ENCODE measurements around the gene ESYT3. TPM values are rescaled to one million over a fixed set of nuclear protein-coding genes. Genes with fewer than 3 reads are reported as not detected.

The ESYT3 gene
- total and polyA plus RNA-seq, 2 donors (not counting 1 experiment from before 2014, with no cell fraction given): 0.17 TPM; not detected in 1

DNA sequence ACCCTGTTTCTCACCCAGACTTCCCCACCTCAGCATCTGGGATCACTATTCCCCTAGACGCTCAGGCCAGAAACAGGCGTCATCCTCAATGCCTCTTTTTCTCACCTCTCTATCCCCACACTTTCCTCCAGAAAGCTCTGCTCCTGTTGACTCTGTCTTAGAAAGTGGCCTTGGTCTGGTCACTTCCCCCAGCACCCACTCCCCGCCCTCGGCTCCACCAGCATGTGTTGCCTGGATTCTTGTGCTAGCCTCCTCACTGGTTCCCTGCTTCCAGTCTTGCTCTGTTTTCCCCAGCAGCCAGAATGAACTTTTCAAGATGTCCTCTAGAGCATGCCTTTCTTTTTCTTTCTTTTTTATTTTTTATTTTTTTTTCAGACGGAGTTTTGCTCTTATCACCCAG, 39.7 kb upstream of the ESYT3 start:
- no peak overlapping the region for H3K9ac ChIP-seq (ENCODE audit: insufficient read depth, low read length)
- no peak for DNase-seq (ENCODE audit: low read depth in 2 of 2)
- no peak overlapping the region for H3K4me3 ChIP-seq (replicated peaks in 1 of 4; ENCODE audit: control extremely low read depth in 1 of 4, insufficient read depth in 1 of 4, low read depth in 3 of 4, low read length in 4 of 4)
- no peak for TF ChIP-seq EZH2 (IDR thresholded peaks at IDR 0.05; ENCODE audit: low read length, missing control alignments)
- TF ChIP-seq, protein P1, sequence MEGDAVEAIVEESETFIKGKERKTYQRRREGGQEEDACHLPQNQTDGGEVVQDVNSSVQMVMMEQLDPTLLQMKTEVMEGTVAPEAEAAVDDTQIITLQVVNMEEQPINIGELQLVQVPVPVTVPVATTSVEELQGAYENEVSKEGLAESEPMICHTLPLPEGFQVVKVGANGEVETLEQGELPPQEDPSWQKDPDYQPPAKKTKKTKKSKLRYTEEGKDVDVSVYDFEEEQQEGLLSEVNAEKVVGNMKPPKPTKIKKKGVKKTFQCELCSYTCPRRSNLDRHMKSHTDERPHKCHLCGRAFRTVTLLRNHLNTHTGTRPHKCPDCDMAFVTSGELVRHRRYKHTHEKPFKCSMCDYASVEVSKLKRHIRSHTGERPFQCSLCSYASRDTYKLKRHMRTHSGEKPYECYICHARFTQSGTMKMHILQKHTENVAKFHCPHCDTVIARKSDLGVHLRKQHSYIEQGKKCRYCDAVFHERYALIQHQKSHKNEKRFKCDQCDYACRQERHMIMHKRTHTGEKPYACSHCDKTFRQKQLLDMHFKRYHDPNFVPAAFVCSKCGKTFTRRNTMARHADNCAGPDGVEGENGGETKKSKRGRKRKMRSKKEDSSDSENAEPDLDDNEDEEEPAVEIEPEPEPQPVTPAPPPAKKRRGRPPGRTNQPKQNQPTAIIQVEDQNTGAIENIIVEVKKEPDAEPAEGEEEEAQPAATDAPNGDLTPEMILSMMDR (conservative IDR thresholded peaks at IDR 0.05 in 1 of 2, IDR thresholded peaks at IDR 0.05 in 1 of 2; ENCODE audit: low read depth in 1 of 2, low read length in 2 of 2): no peak
- no peak overlapping the region for H2AFZ ChIP-seq (ENCODE audit: low read length)
- H3K4me2 ChIP-seq (ENCODE audit: extremely low read depth, insufficient read depth, low read length): no peak overlapping the region
- H3K27ac ChIP-seq (ENCODE audit: insufficient read depth, low read length): no peak overlapping the region
- peaks cover 6% of the 10 kb centered on the region for H3K4me1 ChIP-seq (ENCODE audit: control insufficient read depth, extremely low read depth, insufficient read depth, low read length)
- no peaks in the 10 kb centered on the region for H3K27me3 ChIP-seq (ENCODE audit: control insufficient read depth, insufficient read depth, low read length)
- H3K9me3 ChIP-seq (ENCODE audit: control insufficient read depth, insufficient read depth, low read depth, low read length): no peaks in the 10 kb centered on the region
- no peaks in the 10 kb centered on the region for H3K79me2 ChIP-seq (ENCODE audit: control insufficient read depth, insufficient read depth, low read length)
- H4K20me1 ChIP-seq (ENCODE audit: control insufficient read depth, extremely low read depth, insufficient read depth, low read length): no peaks in the 10 kb centered on the region
- no peaks in the 10 kb centered on the region for H3K36me3 ChIP-seq (ENCODE audit: control insufficient read depth, insufficient read depth, low read length)

DNA sequence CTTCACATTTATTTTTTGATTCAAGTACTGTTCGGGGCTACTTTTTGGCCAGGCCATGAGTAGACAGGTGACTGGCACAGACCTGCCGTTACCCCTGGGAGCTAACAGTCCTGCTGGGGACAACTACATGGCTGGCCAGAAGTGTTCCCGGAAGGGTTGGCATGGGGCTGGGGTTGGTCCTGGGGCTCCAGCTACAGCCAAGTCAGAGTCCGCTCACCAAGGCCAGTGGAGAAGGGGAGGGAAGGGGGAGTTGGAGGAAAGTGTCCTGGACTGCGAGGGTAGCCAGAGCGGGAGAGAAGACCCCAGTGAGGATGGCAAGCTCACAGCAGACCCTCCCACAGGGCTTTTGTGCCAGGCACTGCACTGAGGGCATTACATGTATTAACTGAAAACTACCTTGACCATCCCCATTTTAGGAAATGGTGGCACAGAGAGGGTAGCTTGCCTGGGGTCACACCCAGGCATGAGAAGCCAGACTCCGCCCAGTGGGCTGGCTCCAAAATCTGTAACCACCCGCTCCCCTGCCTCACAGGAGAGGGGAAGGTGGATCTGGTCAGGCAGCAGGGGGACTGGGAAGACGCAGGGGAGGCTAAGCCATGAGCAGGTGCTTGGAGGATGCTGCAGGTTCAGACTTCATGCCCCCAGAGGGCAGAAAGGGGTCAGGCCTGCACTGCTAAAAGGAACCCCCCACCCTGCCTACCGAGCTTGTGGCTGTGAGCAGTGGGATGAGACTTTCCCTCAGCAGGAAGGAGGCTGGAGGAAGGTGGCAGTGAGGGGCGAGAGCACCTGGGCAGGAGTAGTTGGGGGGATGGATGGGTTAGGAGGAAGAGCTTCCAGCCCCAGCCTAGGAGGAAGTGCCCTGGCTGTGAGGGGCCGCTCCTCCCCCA, 38.3 kb upstream of the ESYT3 start:
- Histone ChIP-seq H3K9ac (ENCODE audit: insufficient read depth, low read length) (no peak overlapping the region), H4K20me1 (ENCODE audit: control insufficient read depth, extremely low read depth, insufficient read depth, low read length) (no peaks in the 10 kb centered on the region), H3K4me1 (ENCODE audit: control insufficient read depth, extremely low read depth, insufficient read depth, low read length) (no peaks in the 10 kb centered on the region), H3K36me3 (ENCODE audit: control insufficient read depth, insufficient read depth, low read length) (no peaks in the 10 kb centered on the region), H3K4me3 (replicated peaks in 1 of 4; ENCODE audit: control extremely low read depth in 1 of 4, insufficient read depth in 1 of 4, low read depth in 3 of 4, low read length in 4 of 4) (no peak overlapping the region), H2AFZ (ENCODE audit: low read length) (no peak overlapping the region), H3K27me3 (ENCODE audit: control insufficient read depth, insufficient read depth, low read length) (no peaks in the 10 kb centered on the region), H3K4me2 (ENCODE audit: extremely low read depth, insufficient read depth, low read length) (no peak overlapping the region), H3K27ac (ENCODE audit: insufficient read depth, low read length) (no peak overlapping the region), H3K79me2 (ENCODE audit: control insufficient read depth, insufficient read depth, low read length) (no peaks in the 10 kb centered on the region), H3K9me3 (ENCODE audit: control insufficient read depth, insufficient read depth, low read depth, low read length) (no peaks in the 10 kb centered on the region)
- no peak for DNase-seq (ENCODE audit: low read depth in 2 of 2)
- TF ChIP-seq, protein P1 (conservative IDR thresholded peaks at IDR 0.05 in 1 of 2, IDR thresholded peaks at IDR 0.05 in 1 of 2; ENCODE audit: low read depth in 1 of 2, low read length in 2 of 2): no peak
- TF ChIP-seq EZH2 (IDR thresholded peaks at IDR 0.05; ENCODE audit: low read length, missing control alignments): no peak

DNA sequence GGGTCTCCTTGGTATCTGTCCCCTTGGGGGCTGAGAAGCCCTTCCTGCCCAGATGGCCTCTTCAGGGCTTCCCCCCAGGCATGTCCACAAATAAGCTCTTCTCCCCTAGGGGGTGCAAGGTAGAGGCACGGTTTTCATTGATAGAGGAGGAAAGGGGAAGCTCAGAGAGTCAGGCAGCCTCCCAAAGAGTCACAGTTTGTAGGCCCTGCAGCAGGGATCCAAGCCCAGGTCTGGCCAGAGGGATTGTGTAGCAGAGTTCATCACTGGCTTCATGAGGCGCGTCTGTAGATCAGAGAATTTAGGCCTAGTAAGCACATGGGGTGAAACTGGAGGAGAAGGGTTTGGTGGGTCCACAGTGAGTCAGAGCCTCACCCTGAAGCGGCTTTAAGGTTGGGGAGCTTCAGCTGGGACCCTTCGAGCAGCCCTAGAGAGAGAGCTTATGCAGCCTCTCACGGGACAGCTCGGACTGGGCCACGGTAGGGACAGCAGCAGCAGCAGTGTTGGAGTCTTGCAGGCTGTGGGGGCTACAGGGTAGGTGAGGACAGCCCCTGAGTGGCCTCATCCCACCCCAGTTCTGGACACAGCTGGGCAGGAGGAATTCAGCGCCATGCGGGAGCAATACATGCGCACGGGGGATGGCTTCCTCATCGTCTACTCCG, 37.5 kb upstream of the ESYT3 start:
- Histone ChIP-seq H3K36me3 (ENCODE audit: control insufficient read depth, insufficient read depth, low read length) (no peaks in the 10 kb centered on the region), H3K27ac (ENCODE audit: insufficient read depth, low read length) (no peak overlapping the region), H3K4me1 (ENCODE audit: control insufficient read depth, extremely low read depth, insufficient read depth, low read length) (no peaks in the 10 kb centered on the region), H2AFZ (ENCODE audit: low read length) (no peak overlapping the region), H3K9ac (ENCODE audit: insufficient read depth, low read length) (no peak overlapping the region), H3K4me2 (ENCODE audit: extremely low read depth, insufficient read depth, low read length) (no peak overlapping the region), H3K4me3 (replicated peaks in 1 of 4; ENCODE audit: control extremely low read depth in 1 of 4, insufficient read depth in 1 of 4, low read depth in 3 of 4, low read length in 4 of 4) (no peak overlapping the region), H3K79me2 (ENCODE audit: control insufficient read depth, insufficient read depth, low read length) (no peaks in the 10 kb centered on the region), H3K27me3 (ENCODE audit: control insufficient read depth, insufficient read depth, low read length) (no peaks in the 10 kb centered on the region), H3K9me3 (ENCODE audit: control insufficient read depth, insufficient read depth, low read depth, low read length) (no peaks in the 10 kb centered on the region), H4K20me1 (ENCODE audit: control insufficient read depth, extremely low read depth, insufficient read depth, low read length) (no peaks in the 10 kb centered on the region)
- TF ChIP-seq, protein P1 (conservative IDR thresholded peaks at IDR 0.05 in 1 of 2, IDR thresholded peaks at IDR 0.05 in 1 of 2; ENCODE audit: low read depth in 1 of 2, low read length in 2 of 2): no peak
- TF ChIP-seq EZH2 (IDR thresholded peaks at IDR 0.05; ENCODE audit: low read length, missing control alignments): no peak
- no peak for DNase-seq (ENCODE audit: low read depth in 2 of 2)

All from fibroblast of lung (primary cell).